ENCODE measurements around the gene C20orf141.

- TF ChIP-seq POLR2AphosphoS5 (IDR thresholded peaks at IDR 0.05; ENCODE audit: borderline replicate concordance, low read depth, low read length) (no peak), EZH2 (IDR thresholded peaks at IDR 0.05) (no peak), FOXP2 (optimal IDR thresholded peaks at IDR 0.05; ENCODE audit: control extremely low read depth, extremely low read length, insufficient read depth) (no peak)
Measured at GRCh38 chr20:2804041-2804828, 10.6 kb upstream of the C20orf141 start.

Measured in SK-N-MC (cell line).